ENCODE results near the gene DEAF1.

Gene DEAF1

GRCh38 chr11:641806-642370, 53.1 kb downstream of the DEAF1 start:
- no peak for DNase-seq

GRCh38 chr11:640021-640706, 54.9 kb downstream of the DEAF1 start:
- no peak for DNase-seq

DNA sequence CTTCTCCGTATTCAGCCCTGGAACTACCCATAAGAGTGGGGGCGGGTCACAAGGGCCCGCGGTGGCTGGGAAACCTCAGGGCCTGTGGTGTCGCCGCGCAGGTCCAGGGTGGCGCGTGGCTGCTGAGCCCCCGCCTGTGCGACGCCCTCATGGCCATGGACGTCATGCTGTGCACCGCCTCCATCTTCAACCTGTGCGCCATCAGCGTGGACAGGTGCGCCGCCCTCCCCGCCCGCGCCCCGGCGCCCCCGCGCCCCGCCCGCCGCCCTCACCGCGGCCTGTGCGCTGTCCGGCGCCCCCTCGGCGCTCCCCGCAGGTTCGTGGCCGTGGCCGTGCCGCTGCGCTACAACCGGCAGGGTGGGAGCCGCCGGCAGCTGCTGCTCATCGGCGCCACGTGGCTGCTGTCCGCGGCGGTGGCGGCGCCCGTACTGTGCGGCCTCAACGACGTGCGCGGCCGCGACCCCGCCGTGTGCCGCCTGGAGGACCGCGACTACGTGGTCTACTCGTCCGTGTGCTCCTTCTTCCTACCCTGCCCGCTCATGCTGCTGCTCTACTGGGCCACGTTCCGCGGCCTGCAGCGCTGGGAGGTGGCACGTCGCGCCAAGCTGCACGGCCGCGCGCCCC, 55.6 kb downstream of the DEAF1 start:
- no peak for DNase-seq

DNA sequence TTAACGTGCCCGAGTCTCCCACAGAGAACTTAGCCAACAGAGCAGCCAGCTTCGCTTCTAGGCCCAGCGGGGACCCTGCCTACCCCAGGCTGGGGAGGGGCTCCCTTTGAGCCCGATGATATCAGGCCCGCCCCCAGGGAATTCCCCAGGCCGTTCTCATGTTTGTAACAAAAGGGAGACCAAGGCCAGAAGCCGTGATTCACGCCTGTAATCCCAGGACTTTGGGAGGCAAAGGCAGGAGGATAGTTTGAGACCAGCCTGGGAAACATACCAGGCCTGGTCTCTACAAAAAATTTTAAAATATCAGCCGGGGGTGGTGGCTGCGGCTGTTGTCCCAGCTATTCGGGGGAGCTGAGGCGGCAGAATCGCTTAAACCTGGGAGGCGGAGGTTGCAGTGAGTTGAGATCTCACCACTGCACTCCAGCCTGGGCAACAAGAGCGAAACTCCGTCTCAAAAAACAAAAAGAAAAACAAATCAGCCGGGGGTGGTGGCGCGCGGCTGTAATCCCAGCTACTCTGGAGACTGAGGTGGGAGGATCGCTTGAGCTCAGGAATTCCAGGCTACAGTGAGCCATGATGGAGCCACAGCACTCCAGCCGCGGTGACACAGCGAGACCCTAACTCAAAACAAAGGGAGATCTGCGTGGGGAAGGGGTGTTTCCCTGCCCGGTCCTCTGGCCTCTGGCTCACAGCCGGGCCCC, 56.2 kb downstream of the DEAF1 start:
- DNase-seq, result no peak

- DNase-seq, result no peak
Observed at GRCh38 chr11:637593-638521, 57.2 kb downstream of the DEAF1 start.

DNA sequence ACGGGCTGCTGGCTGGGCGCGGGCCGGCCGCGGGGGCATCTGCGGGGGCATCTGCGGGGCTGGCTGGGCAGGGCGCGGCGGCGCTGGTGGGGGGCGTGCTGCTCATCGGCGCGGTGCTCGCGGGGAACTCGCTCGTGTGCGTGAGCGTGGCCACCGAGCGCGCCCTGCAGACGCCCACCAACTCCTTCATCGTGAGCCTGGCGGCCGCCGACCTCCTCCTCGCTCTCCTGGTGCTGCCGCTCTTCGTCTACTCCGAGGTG, 57.8 kb downstream of the DEAF1 start:
- no peak for DNase-seq

- DNase-seq, result no peak
Observed at GRCh38 chr11:636511-637332, 58.3 kb downstream of the DEAF1 start, which contains the start of gene DRD4. TSS of gene DRD4 (plus strand) at chr11:637269. CDS start at chr11:637305, 36 bp downstream.

- DNase-seq, result no peak
Observed at GRCh38 chr11:635945-636510, 59.0 kb downstream of the DEAF1 start.

- DNase-seq, result no peak
Observed at GRCh38 chr11:630871-631270, 64.2 kb downstream of the DEAF1 start.

- DNase-seq, result no peak
Observed at GRCh38 chr11:629237-629583, 65.8 kb downstream of the DEAF1 start.

- no peak for DNase-seq
Observed at GRCh38 chr11:628056-628455, 67.0 kb downstream of the DEAF1 start.

DNA sequence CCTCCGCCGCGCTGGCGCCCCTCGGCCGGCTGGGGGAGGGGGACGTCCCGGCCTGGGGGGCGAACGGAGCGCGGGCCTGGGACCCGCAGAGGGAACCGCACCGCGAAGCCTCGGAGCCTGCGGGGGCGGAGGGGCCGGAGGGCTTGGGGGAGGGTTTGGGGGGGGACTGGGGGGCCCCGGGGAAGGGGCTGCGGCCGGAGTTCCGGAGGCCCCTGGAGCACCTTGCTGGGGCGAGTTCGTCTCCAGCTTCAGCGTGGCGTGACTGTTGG, 67.8 kb downstream of the DEAF1 start:
- no peak for DNase-seq

DNA sequence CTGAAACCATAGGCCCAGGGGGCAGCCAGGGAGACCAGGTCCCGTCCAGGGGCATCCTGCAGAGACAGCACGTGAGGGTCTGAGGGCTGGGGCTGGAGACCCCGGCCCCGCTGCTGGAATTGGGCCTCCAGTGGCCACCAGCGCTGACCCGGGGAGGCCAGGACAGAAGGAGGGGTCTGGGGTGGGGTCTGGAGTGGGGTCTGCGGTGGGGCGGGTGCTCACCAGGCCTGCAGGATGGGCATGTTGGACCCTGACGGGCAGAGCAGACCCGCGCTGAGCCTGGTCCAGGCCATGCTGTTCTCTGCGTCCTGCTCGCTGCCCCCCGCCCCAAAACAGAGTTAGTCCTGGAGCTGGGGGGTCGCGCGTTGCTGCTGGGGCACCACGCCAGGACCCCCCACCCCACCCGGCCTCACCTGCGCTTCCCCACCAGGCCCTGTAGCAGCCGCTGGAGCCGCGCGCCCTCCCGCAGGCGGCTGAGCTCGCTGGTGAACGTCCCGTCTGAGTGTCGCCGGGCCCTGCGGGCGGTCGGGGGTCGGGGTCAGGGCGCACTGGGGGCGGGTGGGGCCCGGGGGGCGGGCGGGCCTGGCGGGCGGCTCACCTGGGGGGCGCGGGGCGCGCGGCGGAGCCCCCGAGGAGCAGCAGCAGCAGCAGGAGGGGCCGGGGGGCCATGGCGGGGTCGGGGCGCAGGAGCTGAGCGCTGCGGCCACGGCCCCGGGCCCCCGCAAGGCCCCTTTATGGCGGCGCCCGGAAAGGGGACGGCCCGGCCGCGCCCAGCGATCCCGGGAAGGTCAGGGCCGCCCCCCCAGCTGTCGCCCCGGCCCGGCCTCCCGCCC, 68.3 kb downstream of the DEAF1 start, which contains the start of gene SCT:
Gene SCT (minus strand): TSS at position 707 of the 833 bp plus-strand sequence. CDS start 38 bp downstream, at position 669.
- DNase-seq, result no peak

DNA sequence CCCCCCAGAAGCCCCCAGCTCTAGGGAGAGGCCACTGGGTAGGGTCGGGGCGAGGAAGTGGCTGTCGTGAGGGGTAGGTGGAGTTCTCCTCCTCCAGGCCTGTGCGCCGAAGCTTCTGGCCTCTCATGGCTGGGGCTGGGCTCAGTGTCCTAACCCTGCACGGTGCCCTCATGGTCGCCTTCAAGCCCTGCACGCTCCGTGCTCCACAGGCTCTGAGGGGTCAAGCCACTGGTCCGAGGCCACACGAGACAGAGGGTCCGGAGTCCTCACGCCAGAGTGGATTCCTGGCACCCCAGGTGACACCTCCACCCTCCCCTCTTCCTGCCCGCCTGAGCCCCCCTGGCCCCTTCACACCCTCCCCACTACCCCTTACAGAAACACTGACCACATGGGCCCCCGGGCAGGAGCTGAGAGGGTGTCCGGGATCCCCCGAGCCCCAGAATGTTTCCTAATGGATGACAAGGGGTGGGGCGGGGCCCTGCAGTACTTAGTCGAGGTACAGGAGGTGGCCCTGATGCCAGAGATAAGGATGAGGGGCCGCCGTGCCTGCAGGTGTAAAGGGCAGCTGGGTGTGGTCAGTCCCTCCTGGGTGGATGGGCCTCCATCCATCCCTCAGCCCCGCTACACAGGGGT, 69.3 kb downstream of the DEAF1 start:
- DNase-seq, result no peak

DNA sequence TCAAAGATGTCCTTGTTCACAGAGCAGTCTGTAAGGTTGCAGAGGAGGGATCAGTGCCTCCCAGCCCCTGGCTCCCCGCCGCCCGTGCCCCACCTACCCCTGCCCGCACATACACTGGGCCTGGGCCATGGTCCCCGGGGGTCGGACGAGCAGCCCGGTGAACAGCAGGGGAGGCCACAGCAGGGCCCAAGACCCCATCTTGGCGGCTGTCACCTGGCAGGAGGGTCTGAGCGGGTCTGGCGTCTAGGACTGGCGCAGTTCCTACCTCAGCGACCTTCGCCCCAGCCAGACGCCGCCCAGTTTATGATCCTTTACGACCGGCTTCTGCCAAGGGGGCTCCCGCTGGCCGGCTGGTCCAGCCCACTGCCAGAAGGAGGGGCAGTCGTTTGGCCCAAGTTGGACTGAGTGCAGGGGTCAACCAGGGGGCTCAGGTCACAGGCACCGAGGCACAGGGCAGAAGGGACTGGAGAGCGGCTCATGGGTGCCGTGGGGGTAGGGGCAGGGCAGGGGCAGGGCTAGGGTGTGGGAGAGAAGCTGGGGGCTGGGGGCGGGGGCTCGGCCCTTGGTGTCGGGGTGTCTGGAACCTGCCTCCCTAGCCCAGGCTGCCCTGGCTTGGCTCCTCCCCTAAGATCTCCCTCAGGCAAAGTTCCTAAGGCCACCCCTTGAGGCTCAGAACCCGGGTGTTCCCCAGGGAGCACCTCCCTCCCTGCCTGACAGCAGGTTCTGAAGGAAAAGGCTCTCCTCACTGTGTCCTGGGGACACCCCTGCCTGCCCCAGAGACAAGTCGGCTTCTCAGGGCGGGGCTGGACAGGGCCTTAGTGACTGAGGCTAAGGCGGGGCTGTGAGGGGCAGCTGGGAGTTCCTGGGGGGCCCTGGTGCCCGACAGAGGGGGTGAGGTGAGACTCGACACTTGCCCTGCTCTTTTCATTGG, 70.1 kb downstream of the DEAF1 start, which contains the start of gene CDHR5:
Gene CDHR5 (minus strand): TSS at position 251 of the 931 bp plus-strand sequence. CDS start 53 bp downstream, at position 198.
- DNase-seq, result no peak

DNA sequence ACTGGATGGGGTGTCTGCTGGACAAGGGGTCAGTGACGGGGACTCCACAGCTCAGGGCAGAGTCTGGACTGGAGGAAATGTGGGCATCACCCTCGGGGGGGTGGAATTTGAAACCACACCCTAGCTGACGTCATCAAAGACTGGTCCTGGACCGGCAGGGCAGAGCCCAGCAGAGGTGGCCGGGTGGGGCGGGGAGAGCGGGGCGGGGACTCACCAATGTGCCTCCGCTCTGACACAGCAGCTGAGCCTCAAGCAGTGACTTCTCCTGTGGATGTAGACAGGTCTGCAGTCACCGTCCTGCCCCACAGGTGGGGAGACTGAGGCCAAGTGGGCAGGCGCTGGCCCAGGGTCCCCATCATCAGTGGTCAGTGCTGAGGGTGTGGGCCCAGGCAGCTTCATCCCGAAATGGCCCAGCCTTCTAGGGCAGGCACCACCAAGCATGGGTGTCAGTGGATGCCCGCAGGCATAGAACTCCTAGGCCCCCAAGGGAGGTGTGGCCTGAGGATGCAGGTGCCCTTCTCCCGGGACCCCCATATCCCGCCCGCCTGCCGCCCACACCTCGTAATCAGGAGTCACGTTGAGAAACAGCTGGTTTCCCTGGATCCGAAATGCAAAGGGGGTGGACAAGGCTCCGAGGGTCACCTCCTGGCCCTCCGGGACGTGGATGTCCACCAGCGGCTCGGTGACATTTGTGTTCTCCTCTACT, 70.9 kb downstream of the DEAF1 start:
- no peak for DNase-seq

DNA sequence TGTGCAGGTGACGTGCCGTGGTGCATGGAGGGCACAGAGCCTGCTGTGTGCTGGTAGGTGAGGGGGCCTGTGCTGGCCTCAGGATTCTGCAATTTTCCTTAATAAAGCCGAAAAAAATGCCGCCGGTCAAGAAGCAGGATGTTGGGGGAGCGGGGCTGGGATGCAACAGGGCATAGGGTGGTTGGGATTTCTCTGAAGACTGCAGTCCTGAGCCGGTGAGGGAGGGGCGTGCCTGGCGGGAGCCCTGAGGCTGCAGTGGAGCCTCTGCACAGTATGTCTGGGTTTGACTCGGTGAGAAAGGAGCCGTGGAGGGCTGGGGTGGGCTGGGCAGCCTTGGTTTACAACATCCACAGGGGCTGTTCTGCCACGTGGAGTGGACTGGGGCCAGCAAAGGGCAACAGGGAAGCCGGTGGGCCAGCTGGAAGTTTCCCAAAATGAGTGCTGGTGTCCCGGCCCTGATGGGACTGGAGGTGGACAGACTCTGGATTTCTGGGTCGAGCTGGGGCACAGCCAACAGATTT, 71.6 kb downstream of the DEAF1 start:
- DNase-seq, result no peak

- DNase-seq, result no peak
Observed at GRCh38 chr11:621838-622237, 73.2 kb downstream of the DEAF1 start.
